Measurements from ENCODE around the gene SLC9C1.

SLC9C1 gene

GRCh38 chr3:112138219-112138969 lies 155.6 kb downstream of the SLC9C1 start:
- no peaks in the 10 kb centered on the region for H3K9me3 ChIP-seq
- peaks cover 0 to 7% of the 10 kb centered on the region in 2 experiments for H3K4me1 ChIP-seq (ENCODE audit: control insufficient read depth in 1 of 2, insufficient read depth in 1 of 2, low read depth in 1 of 2, low read length in 1 of 2)
- H3K36me3 ChIP-seq, result no peaks in the 10 kb centered on the region
- H3K4me3 ChIP-seq (ENCODE audit: low read depth in 1 of 2, low read length in 1 of 2), result no peak overlapping the region
- no peaks in the 10 kb centered on the region for H3K27me3 ChIP-seq
- H3K27ac ChIP-seq, result no peak overlapping the region
- TF ChIP-seq CTCF (IDR thresholded peaks at IDR 0.05), result no peak

- Histone ChIP-seq H3K9me3 (no peaks in the 10 kb centered on the region), H3K4me1 (ENCODE audit: control insufficient read depth in 1 of 2, insufficient read depth in 1 of 2, low read depth in 1 of 2, low read length in 1 of 2) (peaks cover 6 to 13% of the 10 kb centered on the region in 2 experiments), H3K27ac (no peak overlapping the region), H3K27me3 (no peaks in the 10 kb centered on the region), H3K4me3 (ENCODE audit: low read depth in 1 of 2, low read length in 1 of 2) (no peak overlapping the region), H3K36me3 (no peaks in the 10 kb centered on the region)
- no peak for TF ChIP-seq CTCF (IDR thresholded peaks at IDR 0.05)
Measured at GRCh38 chr3:112137781-112138180, 156.2 kb downstream of the SLC9C1 start.

- no peaks in the 10 kb centered on the region for H3K9me3 ChIP-seq
- no peaks in the 10 kb centered on the region for H3K36me3 ChIP-seq
- no peaks in the 10 kb centered on the region for H3K27me3 ChIP-seq
- H3K4me3 ChIP-seq (ENCODE audit: low read depth in 1 of 2, low read length in 1 of 2), result no peak overlapping the region
- no peak overlapping the region for H3K27ac ChIP-seq
- no peak for TF ChIP-seq CTCF (IDR thresholded peaks at IDR 0.05)
- peaks cover 11 to 20% of the 10 kb centered on the region in 2 experiments for H3K4me1 ChIP-seq (ENCODE audit: control insufficient read depth in 1 of 2, insufficient read depth in 1 of 2, low read depth in 1 of 2, low read length in 1 of 2)
Measured at GRCh38 chr3:112136959-112137693, 156.9 kb downstream of the SLC9C1 start.

- H3K27ac ChIP-seq, result no peak overlapping the region
- peaks cover 11 to 29% of the 10 kb centered on the region in 2 experiments for H3K4me1 ChIP-seq (ENCODE audit: control insufficient read depth in 1 of 2, insufficient read depth in 1 of 2, low read depth in 1 of 2, low read length in 1 of 2)
- no peaks in the 10 kb centered on the region for H3K36me3 ChIP-seq
- H3K9me3 ChIP-seq, result no peaks in the 10 kb centered on the region
- no peak overlapping the region for H3K4me3 ChIP-seq (ENCODE audit: low read depth in 1 of 2, low read length in 1 of 2)
- no peaks in the 10 kb centered on the region for H3K27me3 ChIP-seq
- no peak for TF ChIP-seq CTCF (IDR thresholded peaks at IDR 0.05)
Measured at GRCh38 chr3:112136046-112136445, 158.0 kb downstream of the SLC9C1 start.

- no peak overlapping the region for H3K27ac ChIP-seq
- TF ChIP-seq CTCF (IDR thresholded peaks at IDR 0.05), result no peak
- H3K9me3 ChIP-seq, result no peaks in the 10 kb centered on the region
- no peak overlapping the region for H3K4me3 ChIP-seq (ENCODE audit: low read depth in 1 of 2, low read length in 1 of 2)
- peaks cover 20 to 45% of the 10 kb centered on the region in 2 experiments for H3K4me1 ChIP-seq (ENCODE audit: control insufficient read depth in 1 of 2, insufficient read depth in 1 of 2, low read depth in 1 of 2, low read length in 1 of 2)
- H3K27me3 ChIP-seq, result no peaks in the 10 kb centered on the region
- no peaks in the 10 kb centered on the region for H3K36me3 ChIP-seq
Measured at GRCh38 chr3:112134335-112135124, 159.5 kb downstream of the SLC9C1 start.

Data from neutrophil (primary cell).